ENCODE data around the gene ZNF248.

GRCh38 chr10:37739181-37739580 is 118.2 kb downstream of the ZNF248 start:
- TF ChIP-seq CTCF (IDR thresholded peaks at IDR 0.05) = no peak
- no peak for TF ChIP-seq POLR2A (IDR thresholded peaks at IDR 0.05)

Measured in esophagus squamous epithelium (tissue), 4 donors.